ENCODE results near the gene SORBS1. TPM values are rescaled to one million over a fixed set of nuclear protein-coding genes. Genes with fewer than 3 reads are reported as not detected.
A peak's percentile ranks its signal among the peaks of the same experiment; 100 is the strongest.

SORBS1 gene
- total RNA-seq, 2 donors from 2014 or later = 16.7 to 17.9 TPM

- Histone ChIP-seq H3K27me3 (ENCODE audit: control insufficient read depth, insufficient read depth, low read length, poor library complexity, severe bottlenecking) (no peaks in the 10 kb centered on the region), H3K4me3 (ENCODE audit: low read length) (no peak overlapping the region), H3K36me3 (ENCODE audit: control insufficient read depth, insufficient read depth, low read length) (no peaks in the 10 kb centered on the region), H3K27ac (ENCODE audit: low read depth, low read length) (no peak overlapping the region), H3K9ac (ENCODE audit: extremely low read depth, low read length, poor library complexity, severe bottlenecking) (no peak overlapping the region), H3K9me3 (ENCODE audit: control insufficient read depth, low read length) (no peaks in the 10 kb centered on the region), H3K4me1 (ENCODE audit: control insufficient read depth, insufficient read depth, low read length) (peaks cover 29% of the 10 kb centered on the region)
- 87% methylated on average over 3 to 4 of the region's 4 CpGs for whole genome bisulfite sequencing, 2 experiments (ENCODE audit: insufficient coverage in 1 of 2, insufficient read length in 1 of 2)
- Mint-ChIP-seq H3K27me3 (ENCODE audit: insufficient read depth) (peaks cover 3% of the 10 kb centered on the region), H3K27ac (peak overlapping the region; percentile 28), H3K4me1 (peaks cover 62% of the 10 kb centered on the region), H3K9me3 (no peaks in the 10 kb centered on the region), H3K4me3 (no peak overlapping the region), H3K36me3 (ENCODE audit: low read depth) (peaks cover 1% of the 10 kb centered on the region)
- no peak for TF ChIP-seq CTCF (conservative IDR thresholded peaks at IDR 0.05)
- DNase-seq = no peak
Observed at GRCh38 chr10:95314192-95314918, 246.8 kb downstream of the SORBS1 start.

DNA sequence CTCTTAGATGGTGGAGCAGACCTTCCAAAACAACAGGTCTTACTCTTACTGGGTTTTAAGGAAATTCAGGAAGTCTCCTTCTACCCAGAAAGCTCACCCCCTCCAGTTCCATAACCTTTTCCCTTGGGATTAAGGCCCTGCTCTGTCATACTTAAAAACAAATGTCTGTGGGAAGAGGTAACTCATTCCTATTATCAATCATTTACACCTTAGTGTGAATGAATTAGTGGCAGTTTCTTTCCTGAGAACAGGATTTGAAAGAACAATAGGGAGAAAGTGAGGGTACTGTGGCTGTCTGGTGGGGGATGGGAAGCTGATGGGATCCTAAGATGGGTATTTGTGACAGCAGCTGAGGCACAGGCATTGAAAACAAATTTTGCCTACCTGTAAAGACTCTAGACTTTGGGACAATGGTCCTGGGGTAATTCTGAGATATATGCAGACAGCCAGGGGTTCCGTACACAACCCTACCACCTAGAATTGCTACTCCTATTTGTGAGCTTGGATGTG is 248.1 kb downstream of the SORBS1 start:
- peak; percentile 81 for DNase-seq
- Mint-ChIP-seq H3K27me3 (ENCODE audit: insufficient read depth) (peaks cover 3% of the 10 kb centered on the region), H3K4me3 (no peak overlapping the region), H3K27ac (peak overlapping the region; percentile 73), H3K9me3 (no peaks in the 10 kb centered on the region), H3K4me1 (peaks cover 72% of the 10 kb centered on the region), H3K36me3 (ENCODE audit: low read depth) (no peaks in the 10 kb centered on the region)
- Histone ChIP-seq H3K27me3 (ENCODE audit: control insufficient read depth, insufficient read depth, low read length, poor library complexity, severe bottlenecking) (no peaks in the 10 kb centered on the region), H3K9ac (ENCODE audit: extremely low read depth, low read length, poor library complexity, severe bottlenecking) (no peak overlapping the region), H3K4me1 (ENCODE audit: control insufficient read depth, insufficient read depth, low read length) (peaks cover 36% of the 10 kb centered on the region), H3K36me3 (ENCODE audit: control insufficient read depth, insufficient read depth, low read length) (no peaks in the 10 kb centered on the region), H3K27ac (ENCODE audit: low read depth, low read length) (no peak overlapping the region), H3K4me3 (ENCODE audit: low read length) (peak overlapping the region; percentile 27), H3K9me3 (ENCODE audit: control insufficient read depth, low read length) (no peaks in the 10 kb centered on the region)
- TF ChIP-seq CTCF (conservative IDR thresholded peaks at IDR 0.05) = no peak
- WGBS, 2 experiments (ENCODE audit: insufficient coverage in 1 of 2, insufficient read length in 1 of 2) = 71% methylated on average over 1 of the region's 1 CpG; no CpG with 5 or more reads in 1 of the 2 experiments

DNA sequence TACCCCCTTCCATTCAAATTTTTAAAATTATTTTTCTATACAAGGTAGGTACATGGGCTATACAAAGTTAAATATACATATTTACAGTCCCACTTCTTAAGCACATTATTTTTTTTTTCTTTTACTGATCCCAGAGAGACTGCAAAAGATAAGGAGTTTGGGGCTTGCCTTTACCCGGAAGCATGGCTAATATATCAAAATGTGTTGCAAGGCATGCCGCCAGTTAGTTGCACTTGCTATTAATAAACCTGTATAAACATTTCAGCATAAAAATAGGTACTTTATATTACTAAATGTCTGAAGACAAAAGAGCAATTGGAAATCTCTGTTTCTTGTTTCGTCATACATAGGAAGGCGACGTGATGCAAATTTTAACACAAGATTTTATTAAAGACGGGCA is 248.9 kb downstream of the SORBS1 start:
- no peak for TF ChIP-seq CTCF (conservative IDR thresholded peaks at IDR 0.05)
- no peak overlapping the region for H3K4me3 Mint-ChIP-seq
- no peak overlapping the region for H3K27ac Mint-ChIP-seq
- Histone ChIP-seq H3K27me3 (ENCODE audit: control insufficient read depth, insufficient read depth, low read length, poor library complexity, severe bottlenecking) (no peaks in the 10 kb centered on the region), H3K36me3 (ENCODE audit: control insufficient read depth, insufficient read depth, low read length) (no peaks in the 10 kb centered on the region), H3K4me1 (ENCODE audit: control insufficient read depth, insufficient read depth, low read length) (peaks cover 37% of the 10 kb centered on the region), H3K9ac (ENCODE audit: extremely low read depth, low read length, poor library complexity, severe bottlenecking) (no peak overlapping the region), H3K4me3 (ENCODE audit: low read length) (peak overlapping the region; percentile 27), H3K27ac (ENCODE audit: low read depth, low read length) (no peak overlapping the region), H3K9me3 (ENCODE audit: control insufficient read depth, low read length) (no peaks in the 10 kb centered on the region)
- no peaks in the 10 kb centered on the region for H3K36me3 Mint-ChIP-seq (ENCODE audit: low read depth)
- WGBS, 2 experiments (ENCODE audit: insufficient coverage in 1 of 2, insufficient read length in 1 of 2) = 93 to 97% methylated on average over 4 to 6 of the region's 6 CpGs
- no peak for DNase-seq
- peaks cover 3% of the 10 kb centered on the region for H3K27me3 Mint-ChIP-seq (ENCODE audit: insufficient read depth)
- H3K4me1 Mint-ChIP-seq = peaks cover 76% of the 10 kb centered on the region
- H3K9me3 Mint-ChIP-seq = no peaks in the 10 kb centered on the region

Data from endodermal cell (in vitro differentiated cells).